ENCODE data around the gene ANO8. TPM values are rescaled to one million over a fixed set of nuclear protein-coding genes. Genes with fewer than 3 reads are reported as not detected.

The ANO8 gene
- total RNA-seq, 1 donor from 2014 or later = 8.5 TPM

DNA sequence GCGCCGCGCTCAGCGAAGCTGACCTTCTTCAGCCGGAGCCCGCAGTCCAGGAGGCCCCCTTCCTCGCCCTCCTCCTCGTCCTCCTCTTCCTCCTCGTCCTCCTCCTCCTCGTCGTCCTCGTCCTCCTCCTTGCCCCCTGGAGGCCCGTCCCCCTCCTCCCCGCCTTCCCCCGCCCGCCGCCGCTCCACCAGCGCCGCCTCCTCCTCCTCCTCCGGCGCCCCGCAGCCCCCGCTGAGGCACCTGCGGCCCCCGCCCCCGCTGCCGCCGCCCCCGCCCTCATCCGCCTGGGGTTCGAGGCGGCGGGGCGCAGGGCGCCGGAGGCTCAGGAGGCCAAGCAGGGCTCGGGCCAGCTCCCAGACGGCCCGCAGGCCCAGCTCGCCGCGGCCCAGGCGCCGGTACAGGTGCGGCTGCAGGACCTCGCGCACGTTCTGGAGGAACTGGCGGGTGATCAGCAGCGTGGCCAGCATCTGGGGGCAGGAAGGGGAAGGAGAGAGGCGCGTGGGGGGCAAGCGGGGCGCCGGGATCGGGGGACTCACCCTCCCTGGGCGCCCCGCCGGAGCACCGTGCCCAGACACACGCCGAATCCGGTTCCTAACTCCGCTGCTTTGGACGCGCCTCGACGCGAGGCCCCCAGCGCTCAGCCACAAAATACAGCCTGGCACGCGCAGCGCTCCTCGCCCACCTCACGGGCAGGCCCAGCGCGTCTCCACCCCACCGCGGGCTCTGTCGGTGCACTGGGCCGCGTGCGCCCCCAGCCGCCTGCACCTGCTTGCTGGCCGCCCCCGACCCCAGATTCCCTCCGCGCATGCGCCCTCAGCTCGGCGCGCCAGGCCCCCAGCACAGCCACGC, 5.9 kb downstream of the ANO8 start:
- no peak for DNase-seq

DNA sequence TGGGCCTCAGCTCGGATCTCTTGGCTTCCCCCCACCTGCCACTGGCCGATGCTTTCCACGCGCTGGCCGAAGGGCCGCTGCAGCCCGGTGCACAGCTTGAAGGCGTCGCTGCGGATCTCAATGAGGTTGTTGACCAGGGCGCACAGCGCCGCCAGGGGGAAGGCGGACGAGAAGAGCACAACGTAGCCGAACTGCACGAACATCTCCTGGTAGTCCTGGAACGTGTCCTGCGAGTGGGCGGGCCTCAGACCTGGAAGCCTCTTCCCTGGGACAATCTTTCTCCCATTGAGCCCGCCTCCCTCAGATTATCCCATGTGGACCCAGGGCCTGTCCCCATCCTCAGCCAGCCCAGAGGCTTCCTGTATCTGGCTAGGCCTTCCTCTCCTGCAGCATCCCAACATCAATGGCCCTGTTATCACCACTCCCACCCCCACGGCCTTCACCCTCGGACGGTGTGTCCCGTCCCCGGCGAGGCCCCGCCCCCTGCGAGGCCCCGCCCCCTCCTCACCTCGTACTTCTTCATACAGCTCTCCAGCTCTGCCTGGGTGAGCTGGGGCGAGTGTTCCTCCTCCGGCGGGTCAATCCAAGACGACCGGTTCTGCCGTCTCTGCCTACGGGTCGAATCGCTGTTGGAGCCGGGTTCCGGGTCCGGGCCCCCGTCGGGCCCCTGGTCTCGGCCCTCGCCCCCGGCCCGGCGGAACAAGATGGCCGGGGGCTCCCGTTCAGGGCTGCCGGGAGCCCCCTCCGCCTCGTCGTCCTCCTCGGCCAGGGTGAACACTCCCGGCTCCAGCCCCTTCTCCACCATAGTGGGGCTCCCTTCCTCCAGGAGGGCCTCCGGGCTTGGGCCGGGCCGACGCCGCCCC, 6.8 kb downstream of the ANO8 start:
- DNase-seq = peak; percentile 80

DNA sequence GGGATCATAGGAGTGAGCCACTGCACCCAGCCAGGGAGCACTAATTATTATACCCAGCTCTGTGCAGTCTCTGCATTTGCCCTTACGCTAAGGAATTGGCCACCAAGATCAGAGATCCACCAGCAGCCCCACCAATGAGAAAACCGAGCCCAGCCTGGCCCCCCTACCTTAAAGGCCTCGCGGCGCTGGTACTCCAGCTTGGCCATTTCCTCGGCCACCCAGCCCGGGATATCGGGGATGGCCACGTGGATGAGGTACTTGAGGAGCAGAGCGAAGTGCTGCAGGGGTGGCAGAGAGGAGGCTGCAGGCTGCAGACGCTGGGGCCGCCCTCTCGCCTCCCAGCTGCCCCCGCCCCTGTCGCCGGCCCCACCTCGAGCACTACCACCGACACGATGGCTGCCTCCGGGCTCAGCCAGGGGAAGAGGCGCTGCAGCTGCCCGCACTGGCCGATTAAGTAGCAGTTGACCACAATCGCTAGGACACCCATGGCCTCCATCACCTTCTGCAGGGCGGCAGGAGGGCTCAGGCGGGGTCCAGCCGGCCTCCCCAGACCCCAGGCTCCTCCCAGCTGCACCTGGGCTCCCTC, 7.5 kb downstream of the ANO8 start:
- no peak for DNase-seq

DNA sequence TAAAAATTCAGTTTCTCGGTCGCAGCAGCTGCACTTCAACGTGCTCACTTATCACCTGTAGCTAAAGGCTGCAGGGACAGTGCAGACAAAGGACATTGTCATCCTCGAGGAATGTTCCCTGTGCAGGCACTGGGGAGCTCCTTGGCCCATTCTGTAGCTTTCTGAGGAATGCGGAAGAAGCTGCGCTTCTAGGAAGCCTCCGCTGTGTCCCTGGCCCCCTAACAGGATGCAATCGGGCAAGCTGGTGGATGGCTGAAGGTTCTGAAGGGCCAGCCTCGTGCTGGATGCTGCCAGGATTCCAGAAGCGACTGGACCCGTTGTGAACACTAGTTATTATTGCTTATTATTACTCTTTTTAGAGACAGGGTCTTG, 8.1 kb downstream of the ANO8 start:
- no peak for DNase-seq

DNA sequence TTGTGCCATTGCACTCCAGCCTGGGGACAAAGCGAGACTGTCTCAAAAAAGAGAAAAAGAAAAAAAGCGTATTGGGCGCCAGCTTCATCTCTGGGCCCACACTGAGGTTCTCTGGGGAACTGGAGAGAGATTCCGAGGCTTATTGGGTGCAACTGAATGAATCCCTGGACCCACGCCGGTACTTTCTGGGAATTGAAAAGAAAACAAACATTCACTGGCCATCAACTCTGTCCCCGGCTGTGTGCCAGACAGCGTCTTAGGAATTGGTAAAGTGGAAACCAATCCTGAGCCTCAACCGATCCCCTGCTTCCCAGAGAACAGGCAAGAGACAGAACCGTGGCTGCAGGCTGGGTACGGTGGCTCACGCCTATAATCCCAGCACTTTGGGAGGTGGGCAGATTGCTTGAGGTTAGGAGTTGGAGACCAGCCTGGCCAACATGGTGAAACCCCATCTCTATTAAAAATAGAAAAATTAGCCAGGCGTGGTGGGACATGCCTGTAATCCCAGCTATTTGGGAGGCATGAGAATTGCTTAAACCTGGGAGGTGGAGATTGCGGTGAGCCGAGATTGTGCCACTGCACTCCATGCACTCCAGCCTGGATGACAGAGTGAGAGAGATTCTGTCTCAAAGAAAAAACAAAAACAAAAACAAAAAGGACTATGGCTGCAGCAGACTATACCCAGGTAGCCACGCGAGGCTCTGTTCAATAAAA, 8.6 kb downstream of the ANO8 start:
- no peak for DNase-seq

DNA sequence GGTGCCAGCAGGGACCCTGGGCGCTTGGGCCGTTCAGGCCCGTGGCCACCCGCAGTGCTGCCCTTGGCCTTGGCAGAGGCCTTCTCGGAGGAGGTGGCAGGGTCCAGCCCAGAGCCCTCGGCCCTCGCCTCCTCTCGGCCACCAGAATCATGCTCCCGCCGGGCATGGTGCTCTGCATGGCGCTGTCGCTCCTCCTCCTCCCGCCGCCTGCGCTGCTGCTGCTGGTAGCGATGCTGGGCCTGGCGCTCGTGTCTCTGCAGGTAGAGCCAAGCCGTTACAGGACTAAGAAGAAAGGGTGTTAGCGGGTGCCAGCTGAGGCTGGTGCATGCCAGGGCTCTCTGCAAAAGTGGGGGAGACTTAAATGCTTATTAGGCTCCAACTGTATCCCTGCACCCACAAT, 9.5 kb downstream of the ANO8 start:
- no peak for DNase-seq

DNA sequence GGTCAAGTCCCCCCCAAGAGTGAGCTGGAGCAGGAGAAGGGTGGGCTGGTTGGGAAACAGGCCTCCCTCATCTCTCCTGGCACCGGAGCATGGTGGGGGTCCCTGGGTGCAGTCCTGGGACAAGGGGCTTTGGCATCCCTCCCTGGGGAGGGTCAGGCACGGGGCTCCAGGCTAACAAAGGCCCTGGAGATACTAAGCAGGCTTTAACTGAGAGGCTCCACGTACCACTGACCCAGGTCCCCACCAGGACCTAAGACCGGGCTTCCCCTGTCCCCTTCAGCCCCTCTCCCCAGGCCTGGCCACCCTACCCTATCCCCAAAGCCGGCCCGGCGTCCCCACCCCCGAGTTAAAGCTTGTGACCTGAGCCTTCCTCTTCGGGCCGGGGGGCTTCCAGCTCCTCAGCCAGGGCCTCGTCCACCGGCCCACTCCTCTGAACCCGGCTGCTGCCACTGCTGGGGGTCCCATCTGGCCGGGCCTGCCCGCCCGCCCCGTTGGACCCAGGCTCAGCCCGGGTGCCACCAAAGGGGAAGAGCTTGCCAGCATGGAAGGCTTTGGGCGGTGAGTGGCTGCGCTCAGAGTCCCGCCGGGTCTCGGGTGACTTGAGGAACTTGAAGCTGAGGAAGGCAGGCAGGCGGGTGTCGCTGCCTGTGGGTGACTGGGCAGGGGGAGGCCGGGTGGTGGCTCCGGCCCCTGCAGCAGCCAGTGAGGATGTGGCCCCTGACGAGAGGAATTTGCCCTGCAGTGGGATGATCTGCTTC, 10.1 kb downstream of the ANO8 start:
- no peak for DNase-seq

DNA sequence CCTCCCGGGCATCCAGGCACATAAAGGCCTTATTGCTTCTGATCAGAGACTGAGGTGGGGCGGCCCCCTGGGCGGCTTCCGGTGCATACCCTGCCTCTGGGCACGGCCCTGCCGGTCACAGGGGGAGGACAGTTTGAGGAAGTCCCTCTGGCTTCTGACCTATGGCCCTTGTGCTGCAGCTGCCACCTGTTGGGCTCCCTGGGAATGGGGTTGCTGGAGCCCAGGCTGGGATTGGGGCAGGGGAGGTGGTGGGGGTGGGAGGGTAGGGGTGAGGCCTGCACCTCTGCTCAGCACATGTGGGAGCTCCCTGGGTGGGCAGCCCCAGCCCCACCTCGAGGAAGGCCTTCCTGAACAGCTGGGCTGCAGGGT, 10.7 kb downstream of the ANO8 start:
- no peak for DNase-seq

DNA sequence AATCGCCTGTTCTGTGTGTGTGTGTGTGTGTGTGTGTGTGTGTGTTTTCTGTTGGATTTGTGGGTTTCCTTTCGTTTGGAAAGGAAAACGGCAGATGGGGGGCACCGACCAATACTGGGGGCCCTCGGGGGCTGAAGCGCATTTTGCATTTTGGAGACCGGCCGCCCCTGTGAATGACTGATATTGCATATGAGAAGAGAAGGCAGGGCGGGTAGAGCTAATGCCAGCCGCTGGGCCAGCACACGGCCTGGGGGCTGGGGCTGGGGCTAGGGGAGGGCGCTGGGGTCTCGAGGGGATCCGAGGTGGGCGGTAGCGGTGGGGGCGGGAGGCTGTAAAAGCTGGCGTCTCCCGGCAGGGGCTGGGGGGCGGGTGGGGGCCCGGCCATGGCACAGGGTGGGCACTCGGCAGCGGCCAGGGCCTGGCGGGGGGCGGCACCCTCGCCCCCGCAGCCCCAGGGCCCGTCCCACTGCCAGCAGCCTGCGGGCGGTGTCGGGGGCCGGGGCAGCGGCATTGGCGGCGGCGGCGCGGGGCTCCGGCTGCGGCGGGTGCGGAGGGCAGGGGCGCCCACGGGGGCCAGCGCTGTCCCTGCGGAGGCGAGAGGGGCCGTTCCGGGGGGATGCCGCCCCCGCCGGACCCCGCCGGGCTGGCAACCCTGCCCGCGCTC, 11.2 kb downstream of the ANO8 start:
- no peak for DNase-seq

DNA sequence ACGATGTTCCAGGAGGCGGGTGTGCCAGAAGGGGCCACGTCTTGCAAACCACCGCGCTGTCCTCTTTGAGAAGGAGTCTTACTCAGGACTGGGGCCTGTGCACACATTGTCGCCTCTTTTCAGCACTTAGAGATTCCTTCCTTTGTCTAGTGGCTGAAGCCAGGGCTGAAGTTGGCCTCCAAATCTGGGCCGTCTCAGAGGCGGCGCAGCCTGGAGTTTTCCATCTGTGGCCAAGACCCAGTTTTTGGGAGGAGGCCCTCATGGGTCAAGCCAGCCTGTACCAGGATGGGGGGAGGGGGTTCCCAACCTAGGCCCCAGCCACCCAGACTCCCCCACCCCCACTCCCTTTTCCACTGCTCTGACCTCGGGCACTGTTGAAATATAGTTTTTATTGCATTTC, 11.8 kb downstream of the ANO8 start:
- DNase-seq = no peak

DNA sequence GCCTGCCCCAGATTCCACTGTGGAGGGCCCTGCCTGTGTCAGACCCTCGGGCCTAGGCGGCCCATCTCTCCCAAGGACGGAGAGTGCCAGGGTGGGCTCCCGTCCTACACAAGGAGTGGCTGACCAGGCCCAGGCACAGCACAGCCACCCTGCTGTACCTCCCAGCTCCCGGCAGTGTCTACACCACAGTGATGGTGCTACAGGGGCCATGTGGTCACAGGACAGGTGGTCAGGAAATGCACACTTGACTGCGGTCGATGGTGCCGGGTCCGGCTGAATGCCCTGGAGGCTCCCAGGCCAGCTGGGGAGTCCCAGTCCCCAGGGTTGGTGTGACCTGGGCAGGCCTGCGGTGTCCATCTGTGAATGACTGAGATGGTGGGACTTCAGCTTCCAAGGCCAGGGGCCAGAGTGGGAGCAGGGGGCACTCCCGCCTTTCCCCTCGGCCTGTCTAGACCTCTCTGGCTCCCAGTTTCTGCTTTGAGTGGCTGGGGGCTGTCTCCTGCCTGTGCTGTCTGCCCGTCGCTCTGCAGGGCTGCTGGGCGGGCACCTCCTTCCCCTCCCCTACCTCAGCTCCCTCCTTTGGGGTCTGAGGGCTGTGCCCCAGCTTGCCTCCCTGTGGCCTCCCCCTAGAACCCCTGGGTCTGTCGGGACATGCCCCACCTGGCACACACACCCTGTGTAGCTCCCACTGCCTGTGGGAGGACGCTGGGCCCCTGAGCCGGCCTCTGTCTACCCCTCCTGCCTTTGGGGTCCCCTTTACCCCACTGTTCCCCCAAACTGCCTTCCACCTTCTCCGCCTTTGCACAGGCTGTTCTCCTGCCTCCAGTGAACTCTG, 12.8 kb downstream of the ANO8 start:
- DNase-seq = no peak

DNA sequence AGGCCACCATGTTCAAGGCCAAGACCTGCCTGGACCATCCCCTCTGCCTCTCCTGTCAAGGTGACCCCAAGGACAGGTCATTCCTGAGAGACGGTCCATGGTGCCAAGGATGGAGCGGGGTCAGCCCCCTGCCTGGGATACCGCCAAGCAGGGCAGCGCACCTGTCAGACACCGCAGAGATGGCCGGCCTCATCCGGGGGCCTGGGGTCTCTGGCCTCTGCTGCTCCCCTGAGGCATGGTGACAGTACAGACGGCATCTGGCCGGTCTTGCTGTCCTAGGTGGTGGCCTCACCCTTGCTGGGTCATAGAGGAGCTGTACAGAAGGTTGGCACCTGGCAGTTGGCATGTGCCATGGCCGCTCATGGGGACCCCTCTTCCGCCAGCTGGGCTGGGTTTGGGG, 14.2 kb downstream of the ANO8 start:
- DNase-seq = no peak

DNA sequence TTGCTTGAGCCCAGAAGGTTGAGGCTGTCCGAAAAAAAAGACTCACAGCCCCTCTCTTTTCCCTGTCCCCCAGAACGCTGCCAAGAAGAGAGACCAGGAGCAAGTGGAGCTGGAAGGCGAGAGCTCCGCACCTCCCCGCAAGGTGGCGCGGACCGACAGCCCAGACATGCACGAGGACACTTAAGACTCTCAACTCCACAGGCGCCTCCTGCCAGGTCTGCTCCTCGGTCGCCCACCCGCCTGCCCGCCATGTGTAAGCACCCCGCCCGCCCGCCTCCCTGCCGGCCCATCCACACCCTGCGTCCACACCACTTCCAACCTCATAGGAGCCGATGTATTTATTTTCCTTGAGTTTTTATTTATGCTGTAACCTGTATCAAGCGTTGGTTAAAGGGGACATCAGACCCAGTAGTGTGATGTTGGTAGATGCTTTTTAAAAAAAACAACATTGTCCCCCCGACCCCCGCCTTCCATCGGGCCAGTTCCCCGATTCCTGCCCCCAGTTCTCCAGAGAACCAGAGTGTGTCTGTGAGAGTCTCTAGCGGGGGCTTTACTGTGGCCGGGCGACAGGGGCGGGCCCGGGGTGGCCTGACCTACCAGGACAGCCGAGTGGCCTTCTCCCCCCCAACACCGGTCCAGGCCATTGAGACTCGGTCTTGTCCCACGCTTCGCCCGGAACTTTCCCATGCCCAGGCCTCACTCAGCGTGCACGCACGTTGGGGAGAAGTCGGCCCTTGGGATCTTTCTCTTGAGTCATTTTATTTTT, 15.0 kb downstream of the ANO8 start:
- no peak for DNase-seq

DNA sequence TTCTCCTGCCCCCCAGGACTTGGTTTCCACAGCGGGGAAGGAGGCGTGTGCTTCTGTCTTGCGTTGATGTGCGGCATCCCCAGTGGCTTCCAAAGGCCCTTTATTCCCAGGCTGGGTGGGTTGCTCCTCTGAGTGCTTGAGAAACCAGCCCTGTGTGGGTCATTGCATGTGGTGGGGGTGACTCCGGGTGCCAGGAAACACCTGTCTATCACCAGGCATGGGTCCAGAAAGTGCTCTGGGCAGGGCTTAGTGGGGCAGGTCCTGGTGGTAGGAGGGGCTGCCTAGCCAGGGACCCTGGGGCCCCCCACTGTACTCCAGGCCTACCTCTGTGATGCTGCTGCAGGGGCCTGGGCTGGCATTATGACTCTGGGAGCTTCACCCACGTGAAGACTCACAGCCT, 15.7 kb downstream of the ANO8 start:
- no peak for DNase-seq

DNA sequence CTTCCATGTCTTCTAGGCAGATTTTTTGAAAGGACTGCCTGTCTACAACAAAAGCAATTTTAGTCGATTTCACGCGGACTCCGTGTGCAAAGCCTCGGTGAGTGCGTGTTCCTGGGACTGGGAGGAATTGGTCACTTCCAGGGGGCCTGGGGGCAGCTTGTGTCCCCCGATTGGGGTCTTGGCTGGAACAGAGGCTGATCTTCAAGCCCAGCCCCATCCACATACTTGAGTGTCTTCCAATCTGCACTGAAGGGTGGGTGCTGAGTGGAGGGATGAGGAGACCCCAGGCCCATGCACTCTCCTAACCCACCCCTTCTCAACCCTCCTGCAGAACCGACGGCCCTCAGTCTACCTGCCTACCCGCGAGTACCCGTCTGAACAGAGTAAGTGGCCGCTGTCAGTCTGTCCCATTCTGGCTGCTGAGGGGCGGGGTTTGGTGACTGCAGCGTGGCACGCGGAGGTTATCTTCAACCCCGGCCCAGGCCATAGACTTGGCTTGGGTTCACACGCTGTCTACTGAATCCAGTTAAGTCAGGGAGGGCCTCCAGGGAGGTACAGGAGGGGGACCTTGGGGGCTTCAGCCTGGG, 20.6 kb downstream of the ANO8 start:
- no peak for DNase-seq

DNA sequence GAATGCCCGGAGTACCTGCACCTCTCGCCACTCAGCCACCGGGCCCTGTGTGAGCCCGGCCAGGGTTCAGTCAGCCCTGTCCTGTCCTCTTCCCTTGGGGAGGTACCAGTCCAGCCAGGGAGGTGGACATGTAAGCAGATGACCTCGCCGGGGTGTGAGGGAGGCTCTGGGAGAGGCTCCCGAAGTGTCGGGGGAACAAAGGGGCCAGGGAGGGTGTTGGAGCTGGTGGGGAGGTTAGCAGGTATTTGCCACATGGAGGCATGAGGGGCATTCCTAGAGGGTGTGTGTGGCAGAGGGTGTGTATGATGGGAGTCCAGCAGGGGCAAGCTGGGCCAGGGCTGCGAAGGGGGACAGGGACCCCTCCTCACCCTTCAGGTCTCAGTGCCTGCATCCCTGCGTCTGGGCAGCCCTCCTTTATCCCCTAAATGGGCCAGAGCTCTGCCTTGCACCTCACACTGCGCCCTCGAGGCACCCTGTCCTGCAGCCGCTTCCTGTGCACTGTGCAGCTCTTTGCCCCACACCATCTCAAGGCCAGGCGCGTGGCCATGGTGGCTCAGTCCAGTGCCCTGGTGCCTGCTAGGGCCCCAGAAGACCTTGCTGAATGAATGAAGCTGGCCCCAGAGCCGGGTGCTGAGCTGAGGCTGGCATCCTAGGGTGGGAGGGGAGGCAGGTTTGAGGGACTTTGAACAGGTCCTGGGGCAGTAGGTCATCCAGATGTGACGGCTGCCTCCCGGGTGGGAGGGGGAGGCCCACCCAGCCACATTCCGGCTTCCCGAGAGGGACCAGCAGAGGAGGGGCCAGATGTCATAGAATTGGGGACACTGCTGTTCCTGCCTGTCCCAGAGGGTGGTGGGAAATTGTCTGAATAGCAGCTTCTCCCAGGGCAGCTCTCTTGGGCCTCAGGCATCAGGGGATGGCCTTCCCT, 22.2 kb downstream of the ANO8 start:
- no peak for DNase-seq

DNA sequence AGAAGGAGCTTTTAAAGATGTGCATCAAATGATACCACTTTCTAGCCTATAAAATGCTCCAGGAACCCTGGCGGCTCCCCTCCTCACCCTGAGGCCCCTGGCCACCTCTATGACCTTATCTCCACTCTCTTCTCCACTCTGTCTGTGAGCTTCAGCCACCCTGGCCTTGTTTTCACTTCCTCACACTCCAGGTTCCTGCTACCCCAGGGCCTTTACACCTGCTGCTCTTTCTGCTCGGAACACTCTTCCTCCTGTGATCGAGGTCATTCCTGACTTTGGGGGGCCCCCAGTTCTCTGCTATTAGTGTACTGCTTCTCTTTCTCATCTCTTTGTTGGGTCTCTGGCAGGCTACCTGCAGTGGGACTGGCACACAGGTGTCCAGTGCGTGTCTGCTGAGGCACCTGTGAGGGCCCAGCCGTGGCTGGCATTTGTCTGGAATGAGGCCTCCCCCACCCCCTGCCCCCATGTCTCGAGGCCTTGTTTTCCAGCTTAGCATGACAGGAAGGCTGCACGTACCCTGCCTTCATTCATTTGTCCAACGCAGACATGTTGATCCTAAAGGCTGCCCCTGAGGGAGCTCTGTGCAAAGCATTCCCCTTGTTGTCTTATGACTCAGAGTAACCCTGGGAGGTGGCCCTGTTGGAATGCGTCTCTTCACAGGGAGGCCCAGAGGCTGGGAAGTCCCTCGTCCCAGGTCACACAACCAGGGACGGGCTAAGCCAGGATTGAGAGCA, 23.0 kb downstream of the ANO8 start:
- no peak for DNase-seq
